K562 (cell line): ENCODE data around the gene UBL5. TPM values are rescaled to one million over a fixed set of nuclear protein-coding genes. Genes with fewer than 3 reads are reported as not detected.
A peak's percentile ranks its signal among the peaks of the same experiment; 100 is the strongest.

ENCODE experiments used
- ATAC-seq: fragments of 200-7000 bp; cut with Tn5 transposase; 3 replicates; pipeline ENCODE4 v1.9.1; 2020; ENCODE audit warnings: moderate library complexity
- BruUV-seq: library from RNA; stranded (reverse); fragments of 400-500 nt; replicated peaks from 2 replicates; lab custom pipeline; 2021; lab: Mats Ljungman, UMichigan
- CTCF ChIA-PET: fragments of 300-600 bp; formaldehyde crosslinking; extraction: SDS; loops from one replicate; lab custom pipeline; 2021; ENCODE audit warnings: low intra/inter-chr PET ratio; lab: Yijun Ruan, JAX
- POLR2A ChIA-PET: fragments of 300-600, 350-650 bp; sonication (Branson Sonifier 250); formaldehyde crosslinking; extraction: SDS; loops from one replicate; lab custom pipeline; 2021; ENCODE audit warnings: antibody characterized with exemption, inconsistent platforms; lab: Yijun Ruan, JAX
- DNase-seq, 4 experiments: peaks; one replicate each; pipeline versions ENCODE4 v3.0.0 to v3.0.0-alpha.2; 2011 to 2018; ENCODE audit warnings: low spot score in 3 of 4, mixed read lengths in 3 of 4; ENCODE audit errors: extremely low read depth in 1 of 4
- FAIRE-seq: peaks from 2 replicates; lab custom pipeline; 2011; peaks lifted over from hg19 to GRCh38; lab: Jason Lieb, UNC
- H2AFZ ChIP-seq: 2 replicates; pipeline ENCODE4 v1.6.0; 2011; ENCODE audit warnings: low read depth, low read length, control low read depth, inconsistent platforms
- H3K27ac ChIP-seq: fragments of 200-600 bp; 3 replicates; pipeline ENCODE4 v1.8.0; 2011; ENCODE audit warnings: low read depth, mild to moderate bottlenecking, control low read depth, inconsistent platforms, low read length, moderate library complexity, mixed read lengths; ENCODE audit errors: extremely low read depth
- H3K27me3 ChIP-seq, 2 experiments: fragments of 300-600 bp in 1 of 2; 2 replicates in 1 of 2; 3 replicates in 1 of 2; pipeline versions ENCODE4 v1.6.0 to v1.8.0; 2011; ENCODE audit warnings: inconsistent platforms in 2 of 2, low read length in 2 of 2, mild to moderate bottlenecking in 1 of 2, mixed read lengths in 1 of 2, moderate library complexity in 1 of 2; ENCODE audit not compliant: control insufficient read depth in 2 of 2, insufficient read depth in 2 of 2
- H3K36me3 ChIP-seq: fragments of 300-600 bp; 3 replicates; pipeline ENCODE4 v1.8.0; 2011; ENCODE audit warnings: mild to moderate bottlenecking, low read length, inconsistent platforms; ENCODE audit not compliant: control insufficient read depth, insufficient read depth
- H3K4me1 ChIP-seq, 2 experiments: fragments of 200-600 bp in 1 of 2; replicated peaks in 1 of 2; 2 replicates in 1 of 2; 3 replicates in 1 of 2; pipeline versions ENCODE4 v1.5.1 to v1.8.0; 2011; ENCODE audit warnings: inconsistent platforms in 2 of 2, low read length in 2 of 2, mild to moderate bottlenecking in 1 of 2, mixed read lengths in 1 of 2, moderate library complexity in 1 of 2; ENCODE audit not compliant: control insufficient read depth in 2 of 2, insufficient read depth in 2 of 2
- H3K4me2 ChIP-seq: 2 replicates; pipeline ENCODE4 v1.6.1; 2011; ENCODE audit warnings: low read length, control low read depth, inconsistent platforms, mixed read lengths; ENCODE audit not compliant: insufficient read depth
- H3K4me3 ChIP-seq: fragments of 200-600 bp; sonication (generic), shearing (Covaris generic); 2 replicates; pipeline ENCODE4 v1.5.1; 2016; ENCODE audit warnings: control low read depth, inconsistent platforms
- H3K79me2 ChIP-seq: fragments of 200-600 bp; 3 replicates; pipeline ENCODE4 v1.8.0; 2011; ENCODE audit warnings: low read length, inconsistent platforms; ENCODE audit not compliant: control insufficient read depth, insufficient read depth
- H3K9ac ChIP-seq, 2 experiments: 2 replicates each; pipeline versions ENCODE4 v1.6.0 to v1.6.1; 2011; ENCODE audit warnings: low read depth in 2 of 2, low read length in 2 of 2, control low read depth in 1 of 2, inconsistent platforms in 1 of 2, mild to moderate bottlenecking in 1 of 2, mixed read lengths in 1 of 2; ENCODE audit not compliant: insufficient read depth in 1 of 2
- H3K9me1 ChIP-seq: one replicate; pipeline ENCODE4 v1.6.0; 2011; ENCODE audit warnings: inconsistent platforms, mild to moderate bottlenecking, low read length, moderate library complexity; ENCODE audit not compliant: control insufficient read depth, insufficient read depth
- H3K9me3 ChIP-seq: replicated peaks from 2 replicates; pipeline ENCODE4 v1.5.1; 2011; ENCODE audit warnings: low read depth, low read length, inconsistent platforms; ENCODE audit not compliant: control insufficient read depth, insufficient read depth
- H4K20me1 ChIP-seq: replicated peaks from 2 replicates; pipeline ENCODE4 v1.6.1; 2011; ENCODE audit warnings: low read length, inconsistent platforms, mixed read lengths; ENCODE audit not compliant: control insufficient read depth, insufficient read depth
- CTCF ChIP-seq, 3 experiments: IDR thresholded peaks in 2 of 3; conservative IDR thresholded peaks in 1 of 3; 2 replicates each; pipeline ENCODE4 v1.5.1; 2011 to 2012; ENCODE audit warnings: low read length in 3 of 3, mild to moderate bottlenecking in 3 of 3, control low read depth in 2 of 3, improper control_type of control experiment in 1 of 3, inconsistent platforms in 1 of 3, low read depth in 1 of 3, mixed read lengths in 1 of 3, moderate library complexity in 1 of 3; ENCODE audit not compliant: insufficient read depth in 2 of 3
- CTCFL ChIP-seq: IDR thresholded peaks from 2 replicates; pipeline ENCODE4 v1.6.1; 2011; ENCODE audit warnings: borderline replicate concordance, low read depth, mild to moderate bottlenecking, moderate library complexity, low read length; ENCODE audit not compliant: insufficient read depth, poor library complexity, severe bottlenecking
- E2F5 ChIP-seq: sonication (generic); formaldehyde crosslinking; IDR thresholded peaks from 2 replicates; pipeline ENCODE4 v1.8.0; 2022; ENCODE audit warnings: mild to moderate bottlenecking, missing genetic modification reagents
- MYNN ChIP-seq, 2 experiments: sonication (generic); formaldehyde crosslinking in 1 of 2; IDR thresholded peaks; 2 replicates each; pipeline versions ENCODE4 v1.5.0 to v1.6.1; 2016 to 2020; ENCODE audit warnings: antibody characterized with exemption in 1 of 2, missing genetic modification reagents in 1 of 2
- RAD21 ChIP-seq, 2 experiments: fragments of 250-450 bp in 1 of 2; fragments of 450-650 bp in 1 of 2; sonication (Bioruptor Pico) in 1 of 2; formaldehyde crosslinking in 1 of 2; IDR thresholded peaks in 1 of 2; conservative IDR thresholded peaks in 1 of 2; 2 replicates each; pipeline versions ENCODE4 v1.4.0 to v1.8.0; 2020 to 2022; ENCODE audit warnings: mild to moderate bottlenecking in 2 of 2, moderate library complexity in 1 of 2
- SFPQ ChIP-seq: fragments of 200-400 bp; formaldehyde crosslinking; IDR thresholded peaks from 2 replicates; pipeline ENCODE4 v1.6.1; 2017; ENCODE audit warnings: mild to moderate bottlenecking, low read depth, low read length, moderate library complexity
- SMC3 ChIP-seq: conservative IDR thresholded peaks from 2 replicates; pipeline ENCODE4 v1.6.1; 2011; ENCODE audit warnings: low read depth, low read length, improper control_type of control experiment; ENCODE audit not compliant: insufficient read depth
- STAG1 ChIP-seq: sonication (generic); formaldehyde crosslinking; IDR thresholded peaks from 2 replicates; pipeline ENCODE4 v1.5.0; 2020; ENCODE audit warnings: missing genetic modification reagents, borderline replicate concordance
- ZBTB7A ChIP-seq: IDR thresholded peaks from 2 replicates; pipeline ENCODE4 v1.6.1; 2011; ENCODE audit warnings: low read depth, mild to moderate bottlenecking, low read length, moderate library complexity, borderline replicate concordance; ENCODE audit not compliant: control insufficient read depth
- ZNF143 ChIP-seq: sonication (generic); formaldehyde crosslinking; IDR thresholded peaks from 2 replicates; pipeline ENCODE4 v1.9.0; 2022; ENCODE audit warnings: mild to moderate bottlenecking, missing genetic modification reagents
- WGBS: fragments of 100-300 bp; shearing (Covaris generic); methylation state at CpG from one replicate; pipeline ENCODE4 v1.1.6; 2016; ENCODE audit warnings: low coverage, mixed read lengths; ENCODE audit not compliant: insufficient coverage; ENCODE audit errors: missing lambda C conversion rate; 5-methylcytosine and 5-hydroxymethylcytosine counted together
- in situ Hi-C: fragments of 300-500 bp; cut with MboI; formaldehyde crosslinking; loops from 4 replicates; pipeline ENCODE4 v1.15.0; 2018; ENCODE audit warnings: inconsistent platforms, mixed read lengths
- intact Hi-C: fragments of 100-400 bp; cut with micrococcal nuclease; formaldehyde crosslinking; loops from 2 replicates; pipeline ENCODE4 v1.14.2; 2022
- polyA plus RNA-seq, 8 experiments: library from polyadenylated mRNA; depleted of rRNA in 4 of 8; stranded (reverse) in 5 of 8; unstranded in 3 of 8; fragments of >200 nt; fragmentation: Nextera tagmentation in 2 of 8; fragmentation: Illumina TruSeq in 1 of 8; extraction: Ambion mirVana in 2 of 8; extraction: Trizol in 1 of 8; gene quantifications; 2 replicates each; pipeline versions ENCODE4 v1.2.1 to v1.2.3, GENCODE V29; 2011 to 2014; ENCODE audit warnings: inconsistent platforms in 1 of 8, missing spikeins in 1 of 8
- total RNA-seq, 7 experiments: library from RNA; depleted of rRNA in 6 of 7; stranded (reverse); fragments of >200 nt in 6 of 7; fragmentation: Illumina TruSeq in 2 of 7; extraction: Trizol in 2 of 7; gene quantifications; 2 replicates each; pipeline versions ENCODE4 v1.2.1 to v1.2.3, GENCODE V29; 2011 to 2021; ENCODE audit warnings: low replicate concordance in 1 of 7

The UBL5 gene
- total and polyA plus RNA-seq, 9 of the 15 experiments (the other 6 are each of a cell fraction or from before 2014, with no cell fraction given), result 410 to 1,266 (median 613) TPM

GRCh38 chr19:9848060-9848459 lies 20.3 kb downstream of the UBL5 start:
- Histone ChIP-seq H3K79me2 (no peaks in the 10 kb centered on the region; the same call in 2 of the 3 replicates), H4K20me1 (peaks cover 10% of the 10 kb centered on the region), H3K27me3 (no peaks in the 10 kb centered on the region), H3K36me3 (peaks cover 52% of the 10 kb centered on the region; the same call in 2 of the 3 replicates), H2AFZ (no peak overlapping the region), H3K27ac (no peak overlapping the region), H3K4me2 (no peak overlapping the region), H3K9ac (peak overlapping the region in 1 of 2 experiments; percentile 4; a peak in 1 of 4 replicates), H3K4me3 (no peak overlapping the region), H3K9me1 (peaks cover 7% of the 10 kb centered on the region), H3K9me3 (no peaks in the 10 kb centered on the region), H3K4me1 (peaks cover 0 to 28% of the 10 kb centered on the region in 2 experiments; a peak in 3 of 5 replicates)
- CTCF ChIA-PET, result interaction anchor here (1.5 to 2.2 kb wide), 2 partner anchors 67 to 222 kb away, joined by 10 to 16 read pairs; no protein-coding TSS in a partner anchor
- TF ChIP-seq SMC3 (0 out of 2 replicates have a peak, but pooled peaks have one; percentile 14), SFPQ (no peak), RAD21 (CRISPR knock-in tag; conservative IDR thresholded peaks at IDR 0.05 in 1 of 2, IDR thresholded peaks at IDR 0.05 in 1 of 2) (peak; percentile 25 to 56), E2F5 (CRISPR knock-in tag) (no peak), MYNN (IDR thresholded peaks at IDR 0.05) (0 out of 2 replicates have a peak, but pooled peaks have one; percentile 21), MYNN (CRISPR knock-in tag; IDR thresholded peaks at IDR 0.05) (no peak), CTCFL (peak; percentile 53), STAG1 (peak; percentile 18; the same call in 1 of the 2 replicates), ZBTB7A (peak; percentile 47; the same call in 1 of the 2 replicates), CTCF (IDR thresholded peaks at IDR 0.05 in 2 of 3, conservative IDR thresholded peaks at IDR 0.05 in 1 of 3; ENCODE audit: insufficient read depth in 2 of 3, low read depth in 1 of 3, low read length in 3 of 3) (peak; percentile 54 to 63 (median 59); a peak in 4 of 6 replicates), ZNF143 (CRISPR knock-in tag) (no peak)
- peak; percentile 73 for ATAC-seq
- peak in 1 of 4 experiments; percentile 30 for DNase-seq
- BruUV-seq, result no TSS peak
- intact Hi-C loops (no loop called here), in situ Hi-C loops (no loop called here)
- FAIRE-seq, result no peak
- WGBS, result 79% methylated on average over 4 of the region's 4 CpGs
- POLR2A ChIA-PET, result no interaction called here
